ENCODE data around the gene MAT1A. TPM values are rescaled to one million over a fixed set of nuclear protein-coding genes. Genes with fewer than 3 reads are reported as not detected.
"Not testable (repeated sequence)": the region's sequence is repeated elsewhere in the genome, so short reads cannot be mapped to it uniquely, and the experiment has no call there.

The MAT1A gene
- total RNA-seq, 1 donor from 2014 or later = 0.69 TPM

DNA sequence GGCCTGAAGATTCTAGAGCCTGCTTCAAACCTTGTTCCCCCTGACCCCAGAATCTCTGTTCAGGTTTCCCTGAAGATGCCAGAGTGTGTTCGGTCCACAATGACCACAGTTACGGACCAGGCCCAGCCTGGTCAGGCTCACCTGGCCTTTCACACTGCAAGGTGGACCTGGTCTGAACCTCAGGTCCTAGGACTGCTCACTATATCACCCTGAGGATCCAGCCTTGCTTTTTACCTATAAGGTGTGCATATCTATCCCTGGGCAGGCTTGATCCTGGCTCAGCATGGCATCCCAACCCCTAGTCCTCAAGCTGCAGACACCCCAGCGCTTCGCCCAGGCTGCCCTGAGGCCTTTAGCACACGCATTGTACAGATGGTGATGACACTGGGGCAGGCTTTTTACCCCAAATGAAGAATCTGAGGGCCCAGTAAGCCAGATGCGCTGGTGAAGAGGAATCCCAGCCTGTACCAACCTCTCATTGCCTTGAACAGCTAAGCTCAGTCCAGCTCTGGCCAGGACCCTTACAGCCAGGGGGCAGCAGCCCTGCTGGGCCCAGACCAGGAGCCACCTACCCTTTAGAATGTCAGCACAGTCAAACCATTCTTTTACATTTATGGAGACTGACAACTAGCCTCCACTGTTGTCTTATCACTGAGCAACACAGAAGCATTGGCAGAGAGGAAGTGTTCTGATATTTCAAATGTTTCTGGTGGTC lies 28.0 kb downstream of the MAT1A start:
- Histone ChIP-seq H3K9me3 (no peaks in the 10 kb centered on the region), H3K4me3 (no peak overlapping the region), H3K4me1 (no peaks in the 10 kb centered on the region), H3K27me3 (no peaks in the 10 kb centered on the region), H3K36me3 (no peaks in the 10 kb centered on the region), H3K27ac (no peak overlapping the region)
- DNase-seq = no peak
- TF ChIP-seq, protein P1, sequence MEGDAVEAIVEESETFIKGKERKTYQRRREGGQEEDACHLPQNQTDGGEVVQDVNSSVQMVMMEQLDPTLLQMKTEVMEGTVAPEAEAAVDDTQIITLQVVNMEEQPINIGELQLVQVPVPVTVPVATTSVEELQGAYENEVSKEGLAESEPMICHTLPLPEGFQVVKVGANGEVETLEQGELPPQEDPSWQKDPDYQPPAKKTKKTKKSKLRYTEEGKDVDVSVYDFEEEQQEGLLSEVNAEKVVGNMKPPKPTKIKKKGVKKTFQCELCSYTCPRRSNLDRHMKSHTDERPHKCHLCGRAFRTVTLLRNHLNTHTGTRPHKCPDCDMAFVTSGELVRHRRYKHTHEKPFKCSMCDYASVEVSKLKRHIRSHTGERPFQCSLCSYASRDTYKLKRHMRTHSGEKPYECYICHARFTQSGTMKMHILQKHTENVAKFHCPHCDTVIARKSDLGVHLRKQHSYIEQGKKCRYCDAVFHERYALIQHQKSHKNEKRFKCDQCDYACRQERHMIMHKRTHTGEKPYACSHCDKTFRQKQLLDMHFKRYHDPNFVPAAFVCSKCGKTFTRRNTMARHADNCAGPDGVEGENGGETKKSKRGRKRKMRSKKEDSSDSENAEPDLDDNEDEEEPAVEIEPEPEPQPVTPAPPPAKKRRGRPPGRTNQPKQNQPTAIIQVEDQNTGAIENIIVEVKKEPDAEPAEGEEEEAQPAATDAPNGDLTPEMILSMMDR (IDR thresholded peaks at IDR 0.05) = no peak
- intact Hi-C loops (cut with DNase I) = no loop called here
- ATAC-seq = no peak

DNA sequence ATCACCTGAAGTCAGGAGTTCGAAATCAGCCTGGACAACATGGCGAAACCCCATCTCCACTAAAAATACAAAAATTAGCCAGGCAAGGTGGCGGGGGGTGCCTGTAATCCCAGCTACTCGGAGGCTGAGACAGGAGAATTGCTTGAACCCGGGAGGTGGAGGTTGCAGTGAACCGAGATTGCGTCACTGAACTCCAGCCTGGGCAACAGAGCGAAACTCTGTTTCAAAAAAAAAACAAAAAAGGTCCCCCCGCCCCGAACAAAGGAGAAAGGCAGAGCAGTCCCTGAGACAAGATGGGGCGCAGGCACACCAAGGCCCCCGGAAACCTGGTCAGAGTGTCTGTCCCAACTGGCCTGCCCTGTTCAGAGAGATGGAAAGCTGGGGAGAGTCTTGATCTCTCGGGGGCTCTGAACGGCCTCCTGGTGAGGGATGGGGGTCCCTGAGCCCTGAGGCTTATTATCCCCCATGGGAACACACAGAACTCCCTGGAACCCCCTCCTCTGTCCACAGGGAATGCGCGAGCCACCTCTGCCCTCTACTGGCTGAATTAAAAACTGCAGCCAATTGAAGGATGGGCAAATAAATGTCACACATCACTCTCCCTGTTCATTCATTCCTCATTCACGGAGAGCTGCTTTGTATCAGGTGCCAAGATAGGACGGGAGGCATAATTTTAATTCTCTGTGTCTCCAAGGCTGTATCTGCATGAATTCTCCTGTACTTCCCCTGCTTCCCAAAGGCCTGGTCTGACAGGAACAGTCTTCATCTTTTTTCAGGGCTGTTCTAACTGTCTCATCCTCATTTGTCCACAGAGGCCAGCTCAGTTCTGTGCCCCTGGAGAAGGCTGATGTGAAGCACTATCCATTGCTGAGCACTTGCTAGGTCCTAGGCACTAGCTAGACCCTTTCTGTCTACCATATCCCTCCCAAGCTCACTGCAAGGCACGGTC lies 28.9 kb downstream of the MAT1A start:
- TF ChIP-seq, protein P1 (IDR thresholded peaks at IDR 0.05) = peak; percentile 86
- Histone ChIP-seq H3K27me3 (no peaks in the 10 kb centered on the region), H3K27ac (no peak overlapping the region), H3K36me3 (no peaks in the 10 kb centered on the region), H3K9me3 (no peaks in the 10 kb centered on the region), H3K4me1 (no peaks in the 10 kb centered on the region), H3K4me3 (no peak overlapping the region)
- intact Hi-C loops (cut with DNase I) = no loop called here
- DNase-seq (no peak), ATAC-seq (peak; percentile 72)

DNA sequence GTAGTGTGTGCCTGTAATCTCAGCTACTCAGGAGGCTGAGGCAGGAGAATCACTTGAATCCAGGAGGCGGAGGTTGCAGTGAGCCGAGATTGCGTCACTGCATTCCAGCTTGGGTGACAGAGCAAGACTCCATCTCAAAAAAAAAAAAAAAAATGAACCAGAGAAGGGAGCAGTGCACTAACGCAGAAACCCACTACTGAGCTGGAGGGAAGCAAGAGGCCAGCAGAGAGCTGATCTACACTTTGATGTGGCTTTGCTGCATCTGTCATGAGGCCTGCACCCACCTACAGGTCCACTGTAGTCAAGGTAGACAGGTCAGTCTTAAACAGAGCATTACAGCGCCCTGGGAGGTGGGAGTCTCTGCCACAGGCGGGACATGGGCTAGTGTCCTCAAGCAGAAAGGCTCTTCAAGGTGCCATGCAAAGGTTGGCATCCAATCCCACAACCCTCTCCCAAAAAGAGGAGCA lies 30.0 kb downstream of the MAT1A start:
- intact Hi-C loops (cut with DNase I) = no loop called here
- Histone ChIP-seq H3K4me1 (no peaks in the 10 kb centered on the region), H3K27me3 (no peaks in the 10 kb centered on the region), H3K27ac (no peak overlapping the region), H3K36me3 (no peaks in the 10 kb centered on the region), H3K4me3 (no peak overlapping the region), H3K9me3 (no peaks in the 10 kb centered on the region)
- DNase-seq (no peak), ATAC-seq (no peak)
- TF ChIP-seq, protein P1 (IDR thresholded peaks at IDR 0.05) = no peak

DNA sequence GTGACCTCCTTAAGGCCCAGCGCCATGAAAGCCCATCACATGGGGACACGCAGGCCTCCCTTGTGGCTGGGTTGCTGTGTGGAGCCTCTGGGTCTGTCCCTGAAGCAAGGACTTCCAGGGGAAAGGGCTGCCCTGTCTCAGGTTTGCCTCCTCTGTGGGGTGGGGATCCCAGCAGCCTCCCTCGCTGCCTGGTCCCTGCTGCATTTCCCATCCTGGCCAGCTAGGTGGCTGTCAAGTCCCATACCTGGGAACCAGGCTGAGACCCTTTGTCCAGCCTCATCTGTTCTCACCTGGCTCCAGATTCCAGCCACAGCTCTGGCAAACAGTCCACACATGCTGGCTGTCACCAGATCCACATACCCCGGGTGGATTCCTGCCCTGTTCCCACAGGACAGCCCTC lies 32.7 kb downstream of the MAT1A start:
- H3K36me3 ChIP-seq; DNase-seq; H3K27me3 ChIP-seq; H3K9me3 ChIP-seq; H3K4me1 ChIP-seq; H3K4me3 ChIP-seq; intact Hi-C loops (cut with DNase I); H3K27ac ChIP-seq: not testable (repeated sequence)
- ATAC-seq = peak; percentile 11

DNA sequence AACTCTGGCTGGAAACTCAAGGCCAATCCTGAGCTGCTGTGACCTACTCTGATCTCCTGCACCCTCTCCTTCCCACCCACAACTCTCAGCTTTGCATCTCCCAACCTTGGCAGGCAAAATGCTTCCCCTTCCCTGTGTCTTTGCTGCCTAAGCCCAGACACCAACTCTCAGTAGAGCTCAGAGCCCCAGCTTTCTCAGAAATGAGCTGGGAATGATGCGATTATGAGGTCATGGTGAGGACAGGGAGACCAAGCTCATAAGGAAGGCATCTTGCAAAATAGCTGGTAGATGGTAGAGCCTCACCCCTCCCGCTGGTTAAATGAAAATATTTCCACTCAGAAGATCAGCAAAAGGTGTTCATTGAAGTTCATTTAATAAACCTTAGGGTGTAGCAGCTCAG lies 34.7 kb downstream of the MAT1A start:
- H3K27me3 ChIP-seq; H3K4me1 ChIP-seq; H3K36me3 ChIP-seq; intact Hi-C loops (cut with DNase I); H3K4me3 ChIP-seq; H3K27ac ChIP-seq; DNase-seq; ATAC-seq; H3K9me3 ChIP-seq: not testable (repeated sequence)

DNA sequence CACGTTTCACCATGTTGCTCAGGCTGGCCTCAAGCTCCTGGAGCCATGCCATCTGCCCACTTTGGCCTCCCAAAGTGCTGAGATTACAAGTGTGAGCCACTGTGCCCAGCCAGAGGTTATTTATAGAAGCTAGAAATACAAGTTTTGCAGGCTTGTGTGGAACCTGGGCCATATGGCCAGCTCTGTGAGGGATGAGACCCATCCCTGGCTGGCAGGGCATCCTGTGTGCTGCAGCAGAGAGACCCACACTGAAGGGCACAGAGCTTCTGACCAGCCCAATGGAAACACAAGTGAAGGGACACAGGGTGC lies 35.5 kb downstream of the MAT1A start:
- peak; percentile 26 for ATAC-seq
- H3K36me3 ChIP-seq; H3K9me3 ChIP-seq; H3K27me3 ChIP-seq; intact Hi-C loops (cut with DNase I); H3K27ac ChIP-seq; H3K4me3 ChIP-seq; H3K4me1 ChIP-seq: not testable (repeated sequence)
- peak; percentile 80 for DNase-seq

DNA sequence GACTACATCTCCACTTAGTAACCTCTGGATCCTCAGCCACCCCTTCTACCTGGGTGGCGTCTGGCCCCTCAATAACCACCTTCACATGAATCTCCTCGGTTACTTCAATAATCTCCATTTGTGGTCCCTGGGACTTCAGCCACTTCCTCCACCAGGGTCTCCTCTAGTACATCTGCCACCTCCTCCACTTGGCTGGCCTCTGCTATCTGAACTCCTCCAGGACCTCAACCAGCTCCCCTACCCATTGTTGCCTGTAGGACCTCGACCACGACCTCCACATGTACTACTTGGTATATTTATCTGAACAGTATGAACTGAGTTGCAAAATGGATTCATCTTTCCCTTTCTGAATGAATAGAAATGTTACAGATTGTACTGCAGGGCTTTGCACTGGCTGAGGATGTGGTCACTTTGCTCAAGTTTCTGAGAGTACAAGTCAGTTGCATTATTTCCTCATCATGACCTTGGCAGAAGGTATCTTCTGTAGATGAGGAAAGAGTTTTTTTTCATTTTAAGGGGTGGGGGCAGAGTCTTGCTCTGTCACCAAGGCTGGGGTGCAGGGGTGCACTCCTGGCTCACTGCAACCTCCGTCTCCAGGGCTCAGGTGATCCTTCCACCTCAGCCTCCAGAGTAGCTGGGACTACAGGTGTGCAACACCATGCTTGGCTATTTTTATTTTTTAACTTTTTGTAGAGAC lies 36.0 kb downstream of the MAT1A start:
- H3K4me1 ChIP-seq = peaks cover 6% of the 10 kb centered on the region
- ATAC-seq = peak; percentile 26
- TF ChIP-seq, protein P1 (IDR thresholded peaks at IDR 0.05) = no peak
- no peak for DNase-seq
- no peaks in the 10 kb centered on the region for H3K27me3 ChIP-seq
- H3K27ac ChIP-seq = peak overlapping the region; percentile 18
- intact Hi-C loops (cut with DNase I) = no loop called here
- no peaks in the 10 kb centered on the region for H3K36me3 ChIP-seq
- H3K4me3 ChIP-seq = no peak overlapping the region
- no peaks in the 10 kb centered on the region for H3K9me3 ChIP-seq
